ENCODE results near the gene FAM227A.

GRCh38 chr22:38655519-38656255, 505 bp downstream of the FAM227A start:
- TF ChIP-seq RNF2 (IDR thresholded peaks at IDR 0.05; ENCODE audit: borderline replicate concordance, low read depth, low read length, missing control alignments, poor library complexity, severe bottlenecking) (no peak), JUN (IDR thresholded peaks at IDR 0.05; ENCODE audit: low read depth, low read length) (no peak), EZH2 (IDR thresholded peaks at IDR 0.05; ENCODE audit: low read depth, low read length, severe bottlenecking) (no peak), CBX5 (IDR thresholded peaks at IDR 0.05; ENCODE audit: low read depth, low read length) (no peak), BCL11A (IDR thresholded peaks at IDR 0.05; ENCODE audit: low read depth in 2 of 2, low read length in 2 of 2) (no peak), CTCF (IDR thresholded peaks at IDR 0.05; ENCODE audit: control extremely low read depth in 1 of 3, insufficient read depth in 1 of 3, low read depth in 1 of 3, low read length in 3 of 3) (no peak), TBP (IDR thresholded peaks at IDR 0.05; ENCODE audit: low read depth, low read length) (no peak), POLR2A (IDR thresholded peaks at IDR 0.05; ENCODE audit: control extremely low read depth in 1 of 2, low read depth in 2 of 2, low read length in 2 of 2) (no peak), BACH1 (IDR thresholded peaks at IDR 0.05; ENCODE audit: low read length) (no peak), TAF1 (IDR thresholded peaks at IDR 0.05; ENCODE audit: low read depth, low read length) (no peak; the same call in 1 of the 2 replicates)
